ENCODE results near the gene PTPMT1. TPM values are rescaled to one million over a fixed set of nuclear protein-coding genes. Genes with fewer than 3 reads are reported as not detected.

Gene PTPMT1, protein sequence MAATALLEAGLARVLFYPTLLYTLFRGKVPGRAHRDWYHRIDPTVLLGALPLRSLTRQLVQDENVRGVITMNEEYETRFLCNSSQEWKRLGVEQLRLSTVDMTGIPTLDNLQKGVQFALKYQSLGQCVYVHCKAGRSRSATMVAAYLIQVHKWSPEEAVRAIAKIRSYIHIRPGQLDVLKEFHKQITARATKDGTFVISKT
- total RNA-seq = 52.7 and 62.2 TPM in 2 replicates

DNA sequence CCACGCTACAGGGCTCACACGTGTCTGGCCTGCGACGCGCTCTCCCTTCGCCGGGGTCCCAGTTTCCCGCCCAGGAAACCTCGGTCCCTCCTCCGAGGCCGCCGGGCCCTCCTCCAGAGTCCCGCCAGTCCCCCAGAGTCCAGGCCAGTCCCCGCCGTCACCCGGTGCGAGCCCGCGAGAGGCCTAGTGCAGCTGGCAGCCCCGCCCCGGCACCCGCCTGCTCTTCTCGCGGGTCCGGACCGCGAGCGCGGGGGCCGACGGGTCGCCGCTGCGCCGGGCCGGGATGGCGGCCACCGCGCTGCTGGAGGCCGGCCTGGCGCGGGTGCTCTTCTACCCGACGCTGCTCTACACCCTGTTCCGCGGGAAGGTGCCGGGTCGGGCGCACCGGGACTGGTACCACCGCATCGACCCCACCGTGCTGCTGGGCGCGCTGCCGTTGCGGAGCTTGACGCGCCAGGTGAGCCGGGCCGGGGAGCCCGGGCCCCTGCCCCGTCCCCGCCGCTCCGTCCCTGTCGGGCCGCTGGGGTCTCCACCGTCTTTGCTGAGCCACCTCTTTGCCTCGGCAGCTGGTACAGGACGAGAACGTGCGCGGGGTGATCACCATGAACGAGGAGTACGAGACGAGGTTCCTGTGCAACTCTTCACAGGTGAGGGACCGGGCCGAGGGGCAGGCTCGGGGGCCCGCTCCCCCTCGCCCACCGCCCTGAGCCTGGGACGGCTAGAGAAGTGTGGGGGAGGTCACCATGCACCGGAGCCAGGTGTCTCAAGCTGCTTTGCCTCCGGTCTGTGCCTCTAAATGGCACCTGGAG lies at the start of gene PTPMT1:
Gene PTPMT1 (plus strand): TSS at position 260 of the 809 bp plus-strand sequence. CDS start 24 bp downstream, at position 284.

GRCh38 chr11:47552566-47553405 lies 12.6 kb upstream of the PTPMT1 start, which contains the start of gene CELF1:
Gene CELF1 (minus strand): TSS chr11:47553132. CDS start chr11:47499523, 53,609 bp downstream.

GRCh38 chr11:47578524-47579494 lies 13.4 kb downstream of the PTPMT1 start, which contains the start of the genes KBTBD4 and NDUFS3:
Gene KBTBD4 (minus strand): TSS chr11:47578970. CDS start chr11:47578951, 19 bp downstream.
Gene NDUFS3 (plus strand): TSS chr11:47579074. CDS start chr11:47579092, 18 bp downstream.

DNA sequence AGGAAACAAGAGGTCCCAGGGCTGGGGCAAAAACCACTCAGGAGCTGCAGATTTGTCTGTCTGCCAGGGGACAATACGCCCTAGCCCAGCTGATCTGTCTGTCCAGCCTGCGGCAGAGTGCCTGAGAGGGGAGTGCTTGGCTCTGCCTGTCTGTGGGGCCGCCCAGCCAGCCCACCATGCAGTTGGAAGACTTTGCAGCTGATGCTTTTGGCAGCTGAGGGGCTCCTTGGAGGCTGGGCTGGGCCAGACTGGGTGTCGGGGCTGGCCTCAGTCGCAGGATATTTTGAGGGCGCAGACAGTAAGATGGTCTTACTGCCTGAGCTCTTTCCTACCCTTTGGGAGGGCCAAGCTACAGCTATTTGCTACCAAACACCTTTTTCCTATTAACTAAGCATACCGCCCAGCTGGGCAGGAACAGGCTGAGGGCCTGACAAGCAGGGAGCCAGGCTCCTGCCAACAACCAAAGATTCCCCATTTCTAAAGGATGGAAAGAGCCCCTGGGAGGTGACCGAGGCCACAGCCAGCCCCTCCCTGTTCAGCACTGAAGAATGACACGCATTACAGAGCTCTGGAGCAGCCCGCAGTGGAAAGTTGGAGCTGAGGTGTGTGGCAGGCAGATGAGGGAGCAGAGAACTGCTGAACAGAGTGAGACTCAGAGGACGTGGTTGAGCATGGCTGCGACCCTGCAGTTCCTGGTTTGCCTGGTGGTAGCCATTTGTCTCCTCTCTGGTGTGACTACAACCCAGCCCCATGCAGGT lies 20.9 kb downstream of the PTPMT1 start, which contains the start of gene FAM180B:
Gene FAM180B (plus strand): TSS at position 581 of the 758 bp plus-strand sequence. CDS start 91 bp downstream, at position 672.

GRCh38 chr11:47593934-47594855 lies 28.8 kb downstream of the PTPMT1 start, which contains the start of gene C1QTNF4:
Gene C1QTNF4 (minus strand): TSS chr11:47594411. CDS start chr11:47590810, 3,601 bp downstream.

Other genes with a start within 250 kb of the PTPMT1 start
- not detected in 2 replicates for gene MYBPC3, start 212.9 kb upstream of the PTPMT1 start, total RNA-seq
- gene SPI1, start 187.1 kb upstream of the PTPMT1 start, total RNA-seq = not detected in 2 replicates
- gene SLC39A13, start 157.0 kb upstream of the PTPMT1 start, total RNA-seq = 106 and 128 TPM in 2 replicates
- gene PSMC3, start 139.2 kb upstream of the PTPMT1 start, total RNA-seq = 86.9 and 104 TPM in 2 replicates
- gene RAPSN, start 116.5 kb upstream of the PTPMT1 start, total RNA-seq = 0.07 and 0.40 TPM in 2 replicates
- gene CELF1, start 12.5 kb upstream of the PTPMT1 start, total RNA-seq = 95.1 and 97.9 TPM in 2 replicates
- gene KBTBD4, start 13.4 kb downstream of the PTPMT1 start, total RNA-seq = 18.4 and 21.8 TPM in 2 replicates
- 37.5 and 41.7 TPM in 2 replicates for gene NDUFS3, start 13.5 kb downstream of the PTPMT1 start, total RNA-seq
- not detected in 2 replicates for gene FAM180B, start 21.1 kb downstream of the PTPMT1 start, total RNA-seq
- gene C1QTNF4, start 28.8 kb downstream of the PTPMT1 start, total RNA-seq = 0.07 and 0.17 TPM in 2 replicates
- 63.1 and 79.9 TPM in 2 replicates for gene MTCH2, start 77.0 kb downstream of the PTPMT1 start, total RNA-seq
- gene AGBL2, start 149.8 kb downstream of the PTPMT1 start, total RNA-seq = 1.1 and 1.8 TPM in 2 replicates
- 39.7 and 54.6 TPM in 2 replicates for gene FNBP4, start 201.7 kb downstream of the PTPMT1 start, total RNA-seq

Measured in smooth muscle cell of the pulmonary artery (primary cell).